H4 (cell line): ENCODE measurements around the gene CA14. TPM values are rescaled to one million over a fixed set of nuclear protein-coding genes. Genes with fewer than 3 reads are reported as not detected.
"Not testable (repeated sequence)": the region's sequence is repeated elsewhere in the genome, so short reads cannot be mapped to it uniquely, and the experiment has no call there.

Experiments
- DNase-seq: peaks from one replicate; pipeline ENCODE4 v3.0.0-alpha.2; 2015; ENCODE audit warnings: low spot score
- total RNA-seq: library from RNA; depleted of rRNA; stranded (reverse); fragments of >200 nt; shearing (Covaris generic); gene quantifications from 2 replicates; pipeline ENCODE4 v1.2.3, GENCODE V29; 2014; rRNA removed

CA14 gene
- total RNA-seq, 1 experiment from 2014 or later, result not detected

DNA sequence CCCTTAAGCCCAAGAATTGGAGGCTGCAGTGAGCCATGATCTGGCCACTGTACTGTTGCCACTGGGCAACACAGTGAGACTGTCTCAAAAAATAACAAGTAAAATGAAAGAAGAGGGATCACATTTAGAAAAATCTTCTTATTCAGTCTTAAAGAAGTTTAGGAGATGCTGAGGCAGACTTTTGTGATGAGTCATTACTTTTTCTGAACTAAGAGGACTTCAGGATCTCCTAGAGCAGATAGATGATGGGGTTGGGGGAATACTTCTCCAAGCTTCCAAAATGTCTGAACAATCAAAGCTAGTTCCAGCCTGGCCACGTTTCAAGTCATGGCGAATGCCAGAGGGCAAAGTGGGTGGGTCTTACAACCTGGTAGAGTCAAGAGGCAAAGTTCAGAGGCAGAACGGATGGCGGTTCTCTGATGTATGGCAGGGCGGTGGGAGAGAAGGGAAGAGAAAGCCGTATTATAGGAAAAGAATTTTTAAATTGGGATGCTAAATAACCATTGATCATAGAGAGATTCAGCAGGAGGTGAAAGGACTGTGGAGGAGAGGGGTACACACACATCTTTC is 22.6 kb downstream of the CA14 start:
- DNase-seq, result no peak

DNA sequence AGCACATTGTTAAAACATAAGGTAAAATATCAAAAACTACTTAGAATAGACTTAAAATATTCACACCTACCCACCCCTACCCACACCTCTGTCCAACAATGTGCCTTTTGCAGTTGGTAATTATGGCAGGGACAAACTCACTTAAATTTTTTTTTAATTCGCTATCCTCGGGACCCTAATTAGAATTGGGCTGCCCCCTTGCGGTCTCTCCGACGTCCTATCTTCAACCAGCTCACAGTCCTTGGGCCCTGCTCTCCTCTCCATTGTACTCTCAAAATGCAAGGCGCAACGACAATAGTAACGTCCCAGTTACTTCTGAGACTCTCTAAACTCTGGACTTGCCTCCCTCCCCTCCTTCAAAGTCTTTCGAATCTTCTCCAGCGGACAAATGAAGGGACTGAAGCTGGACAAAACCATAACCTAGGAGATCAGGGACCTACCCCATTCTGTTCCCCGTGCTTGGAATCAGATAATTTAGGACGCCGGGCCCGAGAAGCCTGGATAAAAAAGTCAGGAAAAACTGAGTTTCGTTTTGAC is 23.7 kb downstream of the CA14 start:
- DNase-seq, result peak; percentile 56

DNA sequence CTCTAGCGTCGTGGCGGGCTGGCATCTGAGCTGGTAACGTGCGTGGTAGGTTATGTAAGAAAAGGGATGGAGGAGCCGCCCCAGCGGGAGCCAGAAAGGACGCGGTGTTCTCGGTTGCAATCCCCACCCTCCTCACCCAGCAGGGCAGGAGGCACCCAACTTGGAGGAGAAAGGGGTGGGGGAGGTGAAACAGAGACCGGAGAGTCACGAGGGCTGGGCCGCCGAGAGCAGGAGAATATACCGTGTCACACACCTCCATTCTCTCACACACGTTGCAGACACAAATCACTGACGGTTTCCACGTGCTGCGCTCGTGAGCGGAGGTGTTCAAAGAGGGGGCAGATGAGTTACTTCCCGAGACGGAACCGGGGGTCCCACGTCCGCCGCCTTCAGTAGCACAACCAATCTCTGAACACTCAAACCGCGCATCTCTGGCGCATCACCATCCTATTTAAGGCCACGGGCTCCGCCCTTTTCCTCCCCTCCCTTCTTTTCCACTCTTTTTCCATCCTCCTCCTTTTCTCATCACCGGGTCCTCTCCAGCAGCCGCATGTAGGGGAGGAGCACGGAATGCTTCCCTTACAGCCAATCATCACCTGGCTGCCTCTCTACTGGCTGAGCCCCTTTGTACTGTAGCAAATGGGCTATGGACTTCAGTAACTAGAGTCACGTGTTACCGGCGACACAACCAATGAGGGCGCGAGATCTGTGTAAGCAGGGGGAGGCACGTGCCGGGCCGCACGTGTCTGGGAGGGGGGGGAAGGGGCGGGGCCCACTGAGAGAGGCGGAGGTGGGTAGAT is 24.4 kb downstream of the CA14 start, which contains the start of gene CIART:
CIART (plus strand) TSS at position 797 of the 800 bp plus-strand sequence. CDS start 714 bp downstream, outside the sequence.
- DNase-seq, result peak; percentile 100

DNA sequence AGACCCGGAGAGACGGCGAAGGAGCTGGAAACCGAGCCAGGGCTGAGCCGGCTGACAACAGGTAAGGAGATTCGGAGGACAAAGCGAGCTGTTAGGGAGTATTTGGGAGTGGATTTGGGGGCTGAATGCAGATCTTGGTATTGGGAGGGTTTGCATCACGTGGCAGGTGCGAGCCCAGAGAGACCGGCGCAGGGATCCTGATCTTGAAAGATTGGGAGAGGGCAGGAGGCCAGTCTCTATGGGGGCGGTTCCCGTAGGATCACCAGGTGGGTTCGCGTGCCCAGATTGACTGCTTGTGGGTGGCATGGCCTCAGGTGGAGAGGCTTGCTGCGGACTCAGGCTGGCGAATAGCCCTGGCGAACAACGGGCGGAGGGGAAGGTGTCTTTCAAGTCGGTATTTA is 25.0 kb downstream of the CA14 start:
- DNase-seq, result no peak

DNA sequence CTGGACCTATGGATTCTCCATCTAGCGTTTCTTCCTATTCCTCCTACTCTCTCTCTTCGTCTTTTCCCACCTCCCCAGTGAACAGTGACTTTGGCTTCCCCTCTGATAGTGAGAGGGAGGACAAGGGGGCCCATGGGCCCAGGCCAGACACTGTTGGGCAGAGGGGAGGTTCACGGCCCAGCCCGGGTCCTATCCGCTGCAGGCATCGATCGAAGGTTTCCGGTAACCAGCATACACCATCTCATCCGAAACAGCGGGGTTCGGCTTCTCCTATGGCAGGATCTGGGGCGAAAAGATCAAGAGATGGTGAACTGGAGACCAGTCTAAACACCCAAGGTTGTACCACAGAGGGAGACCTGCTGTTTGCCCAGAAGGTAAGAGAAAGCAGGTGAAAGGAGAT is 25.7 kb downstream of the CA14 start:
- DNase-seq, result no peak

DNA sequence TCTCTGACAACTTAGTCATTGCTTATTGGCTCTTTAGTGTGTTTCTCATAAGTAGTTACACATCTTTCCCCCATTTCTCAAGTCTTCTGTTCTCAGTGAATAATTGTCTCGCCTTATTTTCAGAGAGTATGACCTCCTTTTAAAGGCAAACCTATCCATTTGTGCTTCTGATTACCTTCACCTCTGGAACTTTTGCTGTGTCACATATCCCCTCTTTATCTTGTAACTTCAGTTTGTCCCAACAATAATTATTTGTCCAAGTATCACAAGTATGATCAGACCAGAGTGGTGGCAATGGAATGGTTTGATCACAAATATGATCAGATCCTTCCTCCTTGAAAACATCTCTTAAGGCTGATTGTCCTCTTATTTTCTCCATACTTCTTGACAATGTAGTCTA is 30.8 kb downstream of the CA14 start:
- DNase-seq, result no peak

DNA sequence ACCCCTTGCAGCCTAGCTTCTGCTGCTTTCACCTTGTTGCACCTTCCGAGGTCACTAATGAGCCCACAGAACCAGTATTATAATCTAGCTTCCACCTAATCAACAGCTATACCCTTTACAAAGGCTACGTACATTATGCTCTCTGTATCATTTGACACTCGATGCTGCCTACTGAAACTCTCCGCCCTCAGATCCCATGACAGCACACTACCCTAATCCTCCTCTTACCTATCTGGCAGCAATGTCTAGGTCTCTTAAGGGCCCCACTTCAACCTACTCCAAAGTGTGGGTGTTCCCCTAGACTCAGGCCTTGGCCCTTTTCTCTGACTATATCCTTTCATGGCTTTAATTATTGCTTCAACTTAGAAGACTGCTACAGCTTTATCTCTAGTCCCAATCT is 31.2 kb downstream of the CA14 start:
- DNase-seq, result no peak

DNA sequence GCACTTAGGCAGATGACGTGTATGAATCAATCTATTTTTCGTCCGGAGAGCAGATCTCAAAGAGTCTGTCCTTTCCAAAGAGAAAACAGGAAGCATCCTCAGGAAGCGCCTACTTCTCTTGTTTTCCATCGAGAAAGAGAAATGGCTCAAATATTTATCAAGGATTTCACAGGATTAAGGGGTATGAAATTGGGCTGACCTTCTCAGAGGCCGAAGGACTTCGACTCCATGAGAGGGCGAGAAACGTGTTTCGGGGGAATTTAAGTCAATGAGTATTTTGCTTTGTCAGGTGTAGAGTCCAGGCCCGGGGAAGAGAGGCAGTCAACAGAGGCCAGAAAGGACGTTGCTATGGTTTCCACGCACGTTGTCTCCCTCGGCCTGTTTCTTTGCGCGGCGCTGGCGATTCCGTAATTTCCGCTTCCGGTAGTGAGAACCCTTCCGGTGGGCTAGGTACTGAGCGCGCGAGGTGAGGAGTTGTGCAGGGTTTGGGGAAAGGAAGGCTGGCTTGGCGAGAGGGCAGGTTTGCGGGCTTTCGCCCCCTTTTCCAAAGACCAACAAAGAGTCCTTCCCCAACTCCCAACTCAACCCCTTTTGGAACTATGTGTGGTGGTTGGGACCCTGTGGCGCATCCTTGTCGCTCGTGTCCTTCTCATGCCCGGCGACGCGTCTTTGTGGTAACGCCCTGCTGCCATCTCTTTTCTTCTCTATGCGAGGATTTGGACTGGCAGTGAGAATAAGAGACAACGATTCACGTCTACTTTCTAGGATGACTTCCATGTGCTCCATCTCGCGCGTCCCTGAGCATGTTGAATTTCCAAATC is 36.1 kb downstream of the CA14 start, which contains the start of gene MRPS21:
MRPS21 (plus strand) TSS at position 429 of the 821 bp plus-strand sequence. CDS start 506 bp downstream, outside the sequence.
- DNase-seq, result peak; percentile 85

DNA sequence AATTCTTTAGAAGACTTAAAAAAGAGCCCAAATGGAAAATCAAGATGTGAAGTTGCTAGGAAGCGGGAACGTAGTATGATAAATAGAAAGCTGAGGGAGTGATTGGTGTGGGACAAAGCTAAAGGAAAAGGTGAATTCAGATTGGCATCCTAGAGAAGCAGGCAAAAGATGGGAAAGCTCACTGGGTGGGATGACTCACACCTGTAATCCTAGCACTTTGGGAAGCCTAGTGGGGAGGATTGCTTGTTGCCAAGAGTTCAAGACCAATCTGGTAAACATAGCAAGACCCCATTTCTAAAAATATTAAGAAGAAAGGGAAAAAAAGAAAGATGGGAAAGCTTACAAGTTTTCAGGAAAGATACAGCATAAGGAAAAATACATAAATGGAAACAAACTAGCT is 37.9 kb downstream of the CA14 start:
- no peak for DNase-seq

DNA sequence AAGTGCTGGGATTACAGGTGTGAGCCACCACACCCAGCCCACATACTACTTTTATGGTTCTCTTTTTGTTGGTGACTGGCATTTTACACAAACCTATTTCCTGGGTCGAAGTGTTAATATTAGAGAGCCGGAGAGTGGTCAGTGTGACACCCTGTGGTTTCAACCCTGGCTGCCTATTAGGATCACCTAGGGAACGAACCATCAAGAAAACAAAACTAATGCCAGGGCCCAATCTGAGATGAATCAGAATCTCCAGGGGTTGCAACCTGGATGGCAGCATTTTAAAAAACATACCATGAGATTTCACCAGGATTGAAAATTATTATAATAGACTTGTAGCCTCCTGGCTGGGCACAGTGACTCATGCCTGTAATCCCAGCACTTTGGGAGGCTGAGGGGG is 42.1 kb downstream of the CA14 start:
- DNase-seq, result no peak

DNA sequence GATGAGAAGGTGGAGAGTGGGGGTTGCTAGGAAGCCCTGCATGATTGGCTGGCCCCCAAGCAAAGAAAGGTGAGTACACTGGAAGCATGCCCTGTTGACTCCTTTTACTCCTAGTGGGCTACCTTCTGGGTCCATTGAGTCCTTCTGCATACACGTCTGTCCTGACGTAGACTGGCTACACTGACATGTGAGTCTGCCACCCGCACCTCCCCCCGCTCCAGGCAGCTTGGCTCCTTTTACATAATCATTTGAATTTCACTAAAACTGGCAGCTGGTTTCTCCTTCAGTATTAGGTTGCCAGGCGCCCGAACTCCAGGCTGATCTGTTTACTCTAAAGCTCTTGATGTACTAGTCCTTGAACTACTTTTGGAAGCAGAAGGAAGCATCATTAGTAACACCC is 44.8 kb downstream of the CA14 start:
- no peak for DNase-seq

DNA sequence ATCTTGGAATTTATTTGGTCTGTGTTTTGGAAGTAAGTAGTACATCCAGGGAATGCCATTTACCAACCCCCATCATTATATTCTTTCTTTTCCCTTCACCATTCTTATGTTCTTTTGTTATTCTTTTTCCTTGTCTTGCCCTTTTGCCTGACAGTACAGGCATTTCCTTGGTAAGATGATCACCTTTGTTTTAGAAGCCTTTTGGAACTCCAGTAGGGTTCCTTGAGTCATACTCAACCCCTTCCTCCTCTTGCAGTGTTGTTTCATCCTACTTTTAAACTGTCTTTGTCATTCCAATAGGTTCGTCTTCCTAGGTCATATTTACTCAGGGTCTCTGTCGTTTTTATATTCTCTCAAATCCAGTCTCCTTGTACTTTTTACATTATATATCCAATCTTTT is 45.3 kb downstream of the CA14 start:
- DNase-seq, result no peak

DNA sequence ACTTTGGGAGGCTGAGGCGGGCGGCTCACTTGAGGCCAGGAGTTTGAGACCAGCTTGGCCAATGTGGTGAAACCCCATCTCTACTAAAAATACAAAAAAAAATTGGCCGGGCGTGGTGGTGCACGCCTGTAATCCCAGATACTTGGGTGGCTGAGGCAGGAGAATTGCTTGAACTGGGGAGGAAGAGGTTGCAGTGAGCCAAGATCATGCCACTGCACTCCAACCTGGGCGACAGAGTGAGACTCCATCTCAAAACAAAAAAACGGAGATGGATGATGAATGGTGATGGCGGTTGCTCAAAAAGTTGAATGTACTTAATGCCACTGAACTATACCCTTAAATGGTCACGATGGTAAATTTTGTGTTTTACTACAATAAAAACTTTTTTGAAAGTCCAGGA is 51.0 kb downstream of the CA14 start:
- not testable (repeated sequence) for DNase-seq

DNA sequence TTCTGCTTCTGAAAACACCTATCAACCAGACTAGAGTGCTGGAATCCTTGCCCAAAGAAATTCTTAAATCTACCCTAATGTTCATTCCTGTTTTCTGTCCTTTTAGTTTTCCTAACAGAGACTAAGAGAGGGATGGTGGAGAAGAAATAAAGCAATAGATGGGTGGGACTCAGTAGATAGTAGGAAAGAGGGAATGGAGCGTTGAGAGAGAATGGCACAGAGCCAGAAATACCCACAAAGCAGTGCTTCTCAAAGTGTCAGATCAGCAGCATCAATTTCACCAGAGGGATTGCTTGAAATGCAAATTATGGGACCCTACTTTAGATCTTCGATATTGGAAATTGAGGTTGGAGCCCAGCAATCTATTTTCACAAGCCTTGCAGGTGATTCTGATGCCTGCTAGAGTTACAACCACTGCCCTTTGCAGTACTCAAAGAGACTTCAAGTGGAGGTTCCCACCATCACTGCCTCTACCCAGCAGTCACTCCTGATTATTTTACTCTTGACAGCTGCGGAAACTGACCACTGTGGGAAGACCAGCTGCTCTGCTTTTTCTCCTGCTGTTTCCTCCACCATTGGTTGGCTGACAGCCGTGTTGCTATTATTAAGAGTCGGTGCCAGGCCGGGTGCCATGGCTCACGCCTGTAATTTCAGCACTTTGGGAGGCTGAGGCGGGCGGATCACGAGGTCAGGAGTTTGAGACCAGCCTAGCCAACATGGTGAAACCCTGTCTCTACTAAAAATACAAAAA is 52.4 kb downstream of the CA14 start:
- no peak for DNase-seq

DNA sequence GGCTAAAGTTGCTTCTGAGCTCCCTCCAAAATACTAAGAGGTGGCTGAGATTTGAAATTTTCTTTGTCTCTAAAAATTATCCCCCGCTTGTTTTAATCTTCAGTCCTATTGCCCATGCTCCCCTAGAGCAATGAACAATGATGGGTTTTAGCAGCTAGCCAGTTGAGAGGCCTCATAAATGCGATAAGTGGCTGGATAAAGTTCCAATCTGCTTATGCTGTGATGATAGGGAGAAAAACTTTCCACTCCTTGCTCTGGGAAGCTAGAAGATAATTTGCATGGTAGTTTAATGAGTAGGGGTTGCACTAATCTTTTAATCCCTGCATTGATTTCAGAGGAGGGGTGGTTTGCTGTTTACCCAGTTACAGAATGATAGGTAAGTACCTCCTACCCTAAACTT is 54.2 kb downstream of the CA14 start:
- DNase-seq, result no peak

Other genes with a start within 250 kb of the CA14 start
- 4.2 and 5.4 TPM in 2 replicates for gene OTUD7B, start 247.0 kb upstream of the CA14 start, total RNA-seq
- 30.0 and 35.1 TPM in 2 replicates for gene VPS45, start 190.0 kb upstream of the CA14 start, total RNA-seq
- gene PLEKHO1, start 107.9 kb upstream of the CA14 start, total RNA-seq, result 24.9 and 25.9 TPM in 2 replicates
- 29.4 and 52.6 TPM in 2 replicates for gene ANP32E, start 21.7 kb upstream of the CA14 start, total RNA-seq
- 129 and 140 TPM in 2 replicates for gene APH1A, start 11.2 kb downstream of the CA14 start, total RNA-seq
- 4.4 and 6.7 TPM in 2 replicates for gene C1orf54, start 15.0 kb downstream of the CA14 start, total RNA-seq
- 8.6 and 15.6 TPM in 2 replicates for gene CIART, start 24.8 kb downstream of the CA14 start, total RNA-seq
- gene MRPS21, start 36.1 kb downstream of the CA14 start, total RNA-seq, result 28.2 and 36.6 TPM in 2 replicates
- gene PRPF3, start 63.8 kb downstream of the CA14 start, total RNA-seq, result 29.2 and 32.3 TPM in 2 replicates
- gene RPRD2, start 106.4 kb downstream of the CA14 start, total RNA-seq, result 9.3 and 10.2 TPM in 2 replicates
- 8.4 and 12.8 TPM in 2 replicates for gene TARS2, start 229.6 kb downstream of the CA14 start, total RNA-seq